Suprapubic skin (tissue), 4 donors: ENCODE results near the gene ARHGAP35. TPM values are rescaled to one million over a fixed set of nuclear protein-coding genes. Genes with fewer than 3 reads are reported as not detected.
"Not testable (repeated sequence)": the region's sequence is repeated elsewhere in the genome, so short reads cannot be mapped to it uniquely, and the experiment has no call there.

Experiments
- DNase-seq, 2 donors: peaks; one replicate each; pipeline ENCODE4 v3.0.0-alpha.2; 2019; ENCODE audit warnings: low spot score in 2 of 2
- H3K27ac ChIP-seq: fragments of 200-600 bp; sonication (generic); one replicate; pipeline ENCODE4 v1.5.1; 2019
- H3K27me3 ChIP-seq: fragments of 200-600 bp; sonication (generic); one replicate; pipeline ENCODE4 v1.5.1; 2019
- H3K36me3 ChIP-seq: fragments of 200-600 bp; sonication (generic); one replicate; pipeline ENCODE4 v1.5.1; 2019
- H3K4me1 ChIP-seq: fragments of 200-600 bp; sonication (generic); one replicate; pipeline ENCODE4 v1.5.1; 2019
- H3K4me3 ChIP-seq: fragments of 200-600 bp; sonication (generic); one replicate; pipeline ENCODE4 v1.5.1; 2019; ENCODE audit warnings: mild to moderate bottlenecking
- H3K9me3 ChIP-seq: fragments of 200-600 bp; sonication (generic); one replicate; pipeline ENCODE4 v1.5.1; 2019
- CTCF ChIP-seq, 2 donors: fragments of 200-600 bp in 1 of 2; fragments of 450-650 bp in 1 of 2; sonication (generic) in 1 of 2; IDR thresholded peaks; one replicate each; pipeline ENCODE4 v1.5.1; 2016 to 2019; ENCODE audit warnings: antibody characterized with exemption in 2 of 2, mild to moderate bottlenecking in 1 of 2, moderate library complexity in 1 of 2
- EP300 ChIP-seq: sonication (generic); formaldehyde crosslinking; IDR thresholded peaks from one replicate; pipeline ENCODE4 v1.6.1; 2017; ENCODE audit warnings: antibody characterized with exemption
- POLR2A ChIP-seq, 2 donors: fragments of 450-650 bp; IDR thresholded peaks; one replicate each; pipeline ENCODE4 v1.6.1; 2017; ENCODE audit warnings: antibody characterized with exemption in 2 of 2, mild to moderate bottlenecking in 2 of 2, moderate library complexity in 2 of 2
- POLR2AphosphoS5 ChIP-seq, 3 donors: sonication (generic); formaldehyde crosslinking; IDR thresholded peaks; one replicate each; pipeline ENCODE4 v1.6.1; 2017; ENCODE audit warnings: antibody characterized with exemption in 3 of 3
- WGBS: methylation state at CpG from one replicate; pipeline ENCODE4 v1.1.5; 2018; 5-methylcytosine and 5-hydroxymethylcytosine counted together
- total RNA-seq, 4 donors: library from RNA; depleted of rRNA; stranded (reverse); fragments of >200 nt; gene quantifications; one replicate each; pipeline ENCODE4 v1.1.0, GENCODE V29; 2016

Gene ARHGAP35
- total RNA-seq, 4 donors from 2014 or later, result 33.9 to 54.2 (median 46.5) TPM

GRCh38 chr19:46850228-46851203, 10.3 kb upstream of the ARHGAP35 start, which contains the start of gene AP2S1:
TSS of gene AP2S1 (minus strand) at chr19:46850846. CDS start at chr19:46850766, 80 bp downstream.
- under 1% methylated on average over 53 of the region's 53 CpGs for WGBS
- Histone ChIP-seq H3K4me1 (peaks cover 19% of the 10 kb centered on the region), H3K27me3 (no peaks in the 10 kb centered on the region), H3K9me3 (no peaks in the 10 kb centered on the region), H3K27ac (peak within 1 kb of the TSS; percentile 92), H3K36me3 (peaks cover 10% of the 10 kb centered on the region), H3K4me3 (peak within 1 kb of the TSS; percentile 88)
- peak; percentile 97 to 98 for DNase-seq
- peak; percentile 20 to 57 for TF ChIP-seq POLR2A (IDR thresholded peaks at IDR 0.05)
- TF ChIP-seq POLR2AphosphoS5 (IDR thresholded peaks at IDR 0.05), result peak in 2 of 3 donors; percentile 56 to 84
- TF ChIP-seq CTCF (IDR thresholded peaks at IDR 0.05), result no peak
- no peak for TF ChIP-seq EP300

- DNase-seq, result no peak
- 89% methylated on average over 1 of the region's 1 CpG for WGBS
- Histone ChIP-seq H3K27ac (no peak overlapping the region), H3K9me3 (no peaks in the 10 kb centered on the region), H3K4me3 (no peak overlapping the region), H3K4me1 (peaks cover 25% of the 10 kb centered on the region), H3K27me3 (no peaks in the 10 kb centered on the region), H3K36me3 (no peaks in the 10 kb centered on the region)
- TF ChIP-seq CTCF (IDR thresholded peaks at IDR 0.05), result no peak
Observed at GRCh38 chr19:46852830-46853229, 8.0 kb upstream of the ARHGAP35 start.

GRCh38 chr19:46854698-46855097, 6.1 kb upstream of the ARHGAP35 start:
- peak in 1 of 2 donors; percentile 35 for DNase-seq
- H3K36me3 ChIP-seq, H3K4me3 ChIP-seq, H3K9me3 ChIP-seq, H3K27me3 ChIP-seq: not testable (repeated sequence)
- Histone ChIP-seq H3K27ac (peak overlapping the region; percentile 48), H3K4me1 (peaks cover 22% of the 10 kb centered on the region)
- 89% methylated on average over 13 of the region's 13 CpGs for WGBS

- Histone ChIP-seq H3K9me3 (no peaks in the 10 kb centered on the region), H3K27me3 (no peaks in the 10 kb centered on the region), H3K4me3 (peak overlapping the region; percentile 49), H3K36me3 (no peaks in the 10 kb centered on the region), H3K27ac (peak overlapping the region; percentile 88), H3K4me1 (peaks cover 19% of the 10 kb centered on the region)
- peak; percentile 99 for DNase-seq
- TF ChIP-seq CTCF (IDR thresholded peaks at IDR 0.05) (peak; percentile 41 to 81), POLR2AphosphoS5 (IDR thresholded peaks at IDR 0.05) (peak in 1 of 3 donors; percentile 29), EP300 (no peak)
- WGBS, result 8% methylated on average over 41 of the region's 41 CpGs
Observed at GRCh38 chr19:46856062-46857022, 4.5 kb upstream of the ARHGAP35 start.

GRCh38 chr19:46859637-46860124, 1.1 kb upstream of the ARHGAP35 start:
- TF ChIP-seq CTCF (IDR thresholded peaks at IDR 0.05) (no peak), POLR2AphosphoS5 (IDR thresholded peaks at IDR 0.05) (peak in 1 of 3 donors; percentile 32)
- H3K4me3 ChIP-seq, result peak overlapping the region; percentile 91
- H3K36me3 ChIP-seq, result no peaks in the 10 kb centered on the region
- 12% methylated on average over 18 of the region's 18 CpGs for whole genome bisulfite sequencing
- DNase-seq, result peak; percentile 93 to 95
- peak overlapping the region; percentile 98 for H3K27ac ChIP-seq
- H3K9me3 ChIP-seq, result no peaks in the 10 kb centered on the region
- peaks cover 52% of the 10 kb centered on the region for H3K4me1 ChIP-seq
- no peaks in the 10 kb centered on the region for H3K27me3 ChIP-seq
